HepG2 (cell line): Measurements from ENCODE around the gene MAP2K5. TPM values are rescaled to one million over a fixed set of nuclear protein-coding genes. Genes with fewer than 3 reads are reported as not detected.

Experiments used
- ATAC-seq: fragments of 200-7000 bp; cut with Tn5 transposase; 3 replicates; pipeline ENCODE4 v1.9.1; 2020; ENCODE audit warnings: mild to moderate bottlenecking, moderate library complexity
- BruUV-seq: library from RNA; stranded (reverse); fragments of 400-500 nt; replicated peaks from 2 replicates; lab custom pipeline; 2021; lab: Mats Ljungman, UMichigan
- CTCF ChIA-PET: fragments of 300-600 bp; formaldehyde crosslinking; extraction: SDS; loops from one replicate; lab custom pipeline; 2021; ENCODE audit warnings: low total read pairs, inconsistent platforms, low intra/inter-chr PET ratio; lab: Yijun Ruan, JAX
- POLR2A ChIA-PET: fragments of 350-600 bp; sonication (Branson Sonifier 250); formaldehyde crosslinking; loops from one replicate; lab custom pipeline; 2020; ENCODE audit warnings: antibody characterized with exemption, inconsistent platforms; lab: Yijun Ruan, JAX
- DNase-seq: peaks from one replicate; pipeline ENCODE4 v3.0.0-alpha.2; 2015; ENCODE audit warnings: low spot score
- FAIRE-seq: peaks from 3 replicates; lab custom pipeline; 2011; peaks lifted over from hg19 to GRCh38; lab: Jason Lieb, UNC
- H2AFZ ChIP-seq: one replicate; pipeline ENCODE4 v1.6.1; 2011; ENCODE audit warnings: low read length, inconsistent platforms
- H3K27ac ChIP-seq: fragments of 300-600 bp; 3 replicates; pipeline ENCODE4 v1.8.0; 2011; ENCODE audit warnings: mixed run types, mild to moderate bottlenecking, mixed read lengths, low read length, inconsistent platforms; ENCODE audit not compliant: insufficient read depth; ENCODE audit errors: extremely low read length
- H3K27me3 ChIP-seq, 2 experiments: fragments of 200-600 bp in 1 of 2; 2 replicates in 1 of 2; 3 replicates in 1 of 2; pipeline versions ENCODE4 v1.6.0 to v1.8.0; 2011; ENCODE audit warnings: low read length in 2 of 2, mild to moderate bottlenecking in 2 of 2, moderate library complexity in 2 of 2, inconsistent platforms in 1 of 2; ENCODE audit not compliant: insufficient read depth in 2 of 2, control insufficient read depth in 1 of 2
- H3K36me3 ChIP-seq, 2 experiments: fragments of 200-600 bp in 1 of 2; replicated peaks in 1 of 2; 2 replicates in 1 of 2; 3 replicates in 1 of 2; pipeline versions ENCODE4 v1.5.1 to v1.8.0; 2011; ENCODE audit warnings: low read length in 2 of 2, inconsistent platforms in 1 of 2; ENCODE audit not compliant: insufficient read depth in 2 of 2, control insufficient read depth in 1 of 2
- H3K4me1 ChIP-seq: 2 replicates; pipeline ENCODE4 v1.5.1; 2012; ENCODE audit warnings: low read length, inconsistent platforms; ENCODE audit not compliant: insufficient read depth
- H3K4me2 ChIP-seq: 2 replicates; pipeline ENCODE4 v1.6.0; 2011; ENCODE audit warnings: low read depth, low read length, inconsistent platforms
- H3K4me3 ChIP-seq, 3 experiments: fragments of 200-600 bp in 1 of 3; sonication (generic), shearing (Covaris generic) in 1 of 3; replicated peaks in 1 of 3; 2 replicates each; pipeline ENCODE4 v1.5.1; 2011 to 2016; ENCODE audit warnings: low read length in 3 of 3, inconsistent platforms in 2 of 3, low read depth in 2 of 3, mild to moderate bottlenecking in 2 of 3, control low read depth in 1 of 3, mixed read lengths in 1 of 3; ENCODE audit not compliant: insufficient read depth in 1 of 3
- H3K79me2 ChIP-seq: one replicate; pipeline ENCODE4 v1.6.1; 2011; ENCODE audit warnings: low read length, inconsistent platforms; ENCODE audit not compliant: insufficient read depth
- H3K9ac ChIP-seq: 2 replicates; pipeline ENCODE4 v1.6.0; 2011; ENCODE audit warnings: mild to moderate bottlenecking, low read depth, low read length, inconsistent platforms; ENCODE audit not compliant: insufficient read depth
- H3K9me3 ChIP-seq: 2 replicates; pipeline ENCODE4 v1.5.1; 2012; ENCODE audit warnings: mild to moderate bottlenecking, low read length
- H4K20me1 ChIP-seq: 2 replicates; pipeline ENCODE4 v1.6.0; 2011; ENCODE audit warnings: inconsistent platforms, mild to moderate bottlenecking, low read length, moderate library complexity; ENCODE audit not compliant: insufficient read depth
- CENPT ChIP-seq: sonication (generic); formaldehyde crosslinking; IDR thresholded peaks from 2 replicates; pipeline ENCODE4 v1.8.0; 2022; ENCODE audit warnings: low read depth, mild to moderate bottlenecking, moderate library complexity, missing genetic modification reagents
- HIVEP1 ChIP-seq: sonication (generic); formaldehyde crosslinking; IDR thresholded peaks from 2 replicates; pipeline ENCODE4 v1.4.0; 2020; ENCODE audit warnings: mild to moderate bottlenecking, missing genetic modification reagents
- HMGA1 ChIP-seq: sonication (generic); formaldehyde crosslinking; conservative IDR thresholded peaks from 2 replicates; pipeline ENCODE4 v1.4.0; 2020; ENCODE audit warnings: missing genetic modification reagents
- MIER2 ChIP-seq: IDR thresholded peaks from 2 replicates; pipeline ENCODE4 v1.6.1; 2016; ENCODE audit warnings: missing biosample characterization, missing genetic modification reagents
- MNT ChIP-seq: fragments of 450-650 bp; IDR thresholded peaks from 2 replicates; pipeline ENCODE4 v1.6.1; 2016
- REPIN1 ChIP-seq: sonication (generic); formaldehyde crosslinking; IDR thresholded peaks from 2 replicates; pipeline ENCODE4 v1.8.0; 2022; ENCODE audit warnings: missing genetic modification reagents, low read depth, mild to moderate bottlenecking, borderline replicate concordance
- RNF2 ChIP-seq: fragments of 450-650 bp; conservative IDR thresholded peaks from 2 replicates; pipeline ENCODE4 v1.6.1; 2016; ENCODE audit warnings: low read depth
- ZHX1 ChIP-seq: sonication (generic); formaldehyde crosslinking; IDR thresholded peaks from 2 replicates; pipeline ENCODE4 v1.8.1; 2022; ENCODE audit warnings: low read depth, mild to moderate bottlenecking, missing genetic modification reagents
- ZNF263 ChIP-seq: sonication (generic); formaldehyde crosslinking; IDR thresholded peaks from 2 replicates; pipeline ENCODE4 v1.4.0; 2020; ENCODE audit warnings: missing genetic modification reagents
- ZNF343 ChIP-seq: sonication (generic); formaldehyde crosslinking; IDR thresholded peaks from 2 replicates; pipeline ENCODE4 v1.4.0; 2020; ENCODE audit warnings: mild to moderate bottlenecking, missing genetic modification reagents
- ZNF607 ChIP-seq: sonication (generic); formaldehyde crosslinking; IDR thresholded peaks from 2 replicates; pipeline ENCODE4 v1.5.1; 2020; ENCODE audit warnings: missing genetic modification reagents, mild to moderate bottlenecking, borderline replicate concordance
- ZNF737 ChIP-seq: sonication (generic); formaldehyde crosslinking; IDR thresholded peaks from 2 replicates; pipeline ENCODE4 v1.5.0; 2020; ENCODE audit warnings: missing genetic modification reagents, mild to moderate bottlenecking, borderline replicate concordance
- ZNF850 ChIP-seq: sonication (generic); formaldehyde crosslinking; conservative IDR thresholded peaks from 2 replicates; pipeline ENCODE4 v1.9.0; 2021; ENCODE audit warnings: mild to moderate bottlenecking, missing genetic modification reagents
- WGBS: methylation state at CpG from one replicate; pipeline ENCODE4 v1.1.6; 2017; ENCODE audit warnings: low lambda C conversion rate; 5-methylcytosine and 5-hydroxymethylcytosine counted together
- in situ Hi-C: cut with HindIII; loops from 2 replicates; pipeline ENCODE4 v1.10.0; 2017; ENCODE audit warnings: low pct_unique_long_range_greater_than_20kb; ENCODE audit not compliant: extremely low pct_ligation_motif_present
- intact Hi-C: fragments of 100-400 bp; cut with micrococcal nuclease; formaldehyde crosslinking; loops from one replicate; pipeline ENCODE4 v1.10.0; 2022; ENCODE audit not compliant: unreplicated experiment
- polyA plus RNA-seq, 8 experiments: library from polyadenylated mRNA; depleted of rRNA in 3 of 8; stranded (reverse) in 7 of 8; unstranded in 1 of 8; fragments of >200 nt; fragmentation: Illumina TruSeq in 4 of 8; extraction: Trizol in 4 of 8; gene quantifications; 2 replicates each; pipeline versions ENCODE4 v1.2.1 to v1.2.3, GENCODE V29; 2011 to 2016; ENCODE audit warnings: low read depth in 4 of 8, missing spikeins in 1 of 8, mixed read lengths in 1 of 8; ENCODE audit not compliant: insufficient read depth in 1 of 8
- total RNA-seq, 5 experiments: library from RNA; depleted of rRNA; stranded (reverse); fragments of >200 nt; fragmentation: Illumina TruSeq; extraction: Trizol; gene quantifications; 2 replicates each; pipeline ENCODE4 v1.2.3, GENCODE V29; 2016; ENCODE audit warnings: low read depth in 1 of 5
- TF ChIP-seq, protein P1 (sequence below): sonication (generic); formaldehyde crosslinking; IDR thresholded peaks from 2 replicates; pipeline ENCODE4 v1.4.0; 2020; ENCODE audit warnings: missing genetic modification reagents, borderline replicate concordance
- TF ChIP-seq, protein P2 (sequence below): sonication (generic); formaldehyde crosslinking; conservative IDR thresholded peaks from 2 replicates; pipeline ENCODE4 v1.8.0; 2022; ENCODE audit warnings: mild to moderate bottlenecking, moderate library complexity, missing genetic modification reagents

MAP2K5 gene
- total and polyA plus RNA-seq, 2 of the 13 experiments (the other 11 are each of a cell fraction or from before 2014, with no cell fraction given) = 4.0 to 4.3 TPM

DNA sequence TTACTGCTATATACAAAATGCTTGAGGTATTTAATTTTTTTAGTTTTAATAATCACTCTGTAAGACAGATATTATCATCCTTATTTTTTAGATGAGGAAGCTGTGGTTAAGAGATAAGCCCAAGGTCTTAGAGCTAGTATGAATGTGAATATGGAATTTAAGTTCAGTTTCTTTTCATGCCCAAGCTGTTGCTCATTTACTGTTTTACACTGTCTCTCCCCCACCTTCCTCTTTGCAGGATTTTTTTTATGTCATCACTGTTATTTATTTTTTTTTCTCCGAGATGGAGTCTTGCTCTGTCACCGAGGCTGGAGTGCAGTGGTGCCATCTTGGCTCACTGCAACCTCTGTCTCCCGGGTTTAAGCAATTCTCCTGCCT lies 22.5 kb downstream of the MAP2K5 start:
- Histone ChIP-seq H4K20me1 (no peaks in the 10 kb centered on the region; the same call in 1 of the 2 replicates), H3K27me3 (no peaks in the 10 kb centered on the region), H3K4me2 (no peak overlapping the region), H3K27ac (no peak overlapping the region), H3K4me1 (no peaks in the 10 kb centered on the region), H3K4me3 (no peak overlapping the region), H3K9ac (no peak overlapping the region), H3K9me3 (no peaks in the 10 kb centered on the region), H3K36me3 (no peaks in the 10 kb centered on the region; a peak in 1 of 5 replicates), H2AFZ (no peak overlapping the region), H3K79me2 (no peaks in the 10 kb centered on the region)
- FAIRE-seq (no peak), ATAC-seq (no peak), DNase-seq (no peak)
- CTCF ChIA-PET = no interaction called here
- WGBS = 97% methylated on average over 3 of the region's 3 CpGs
- no TSS peak for BruUV-seq
- POLR2A ChIA-PET = no interaction called here
- in situ Hi-C loops = no loop called here
- intact Hi-C loops = no loop called here
- TF ChIP-seq, protein P1, sequence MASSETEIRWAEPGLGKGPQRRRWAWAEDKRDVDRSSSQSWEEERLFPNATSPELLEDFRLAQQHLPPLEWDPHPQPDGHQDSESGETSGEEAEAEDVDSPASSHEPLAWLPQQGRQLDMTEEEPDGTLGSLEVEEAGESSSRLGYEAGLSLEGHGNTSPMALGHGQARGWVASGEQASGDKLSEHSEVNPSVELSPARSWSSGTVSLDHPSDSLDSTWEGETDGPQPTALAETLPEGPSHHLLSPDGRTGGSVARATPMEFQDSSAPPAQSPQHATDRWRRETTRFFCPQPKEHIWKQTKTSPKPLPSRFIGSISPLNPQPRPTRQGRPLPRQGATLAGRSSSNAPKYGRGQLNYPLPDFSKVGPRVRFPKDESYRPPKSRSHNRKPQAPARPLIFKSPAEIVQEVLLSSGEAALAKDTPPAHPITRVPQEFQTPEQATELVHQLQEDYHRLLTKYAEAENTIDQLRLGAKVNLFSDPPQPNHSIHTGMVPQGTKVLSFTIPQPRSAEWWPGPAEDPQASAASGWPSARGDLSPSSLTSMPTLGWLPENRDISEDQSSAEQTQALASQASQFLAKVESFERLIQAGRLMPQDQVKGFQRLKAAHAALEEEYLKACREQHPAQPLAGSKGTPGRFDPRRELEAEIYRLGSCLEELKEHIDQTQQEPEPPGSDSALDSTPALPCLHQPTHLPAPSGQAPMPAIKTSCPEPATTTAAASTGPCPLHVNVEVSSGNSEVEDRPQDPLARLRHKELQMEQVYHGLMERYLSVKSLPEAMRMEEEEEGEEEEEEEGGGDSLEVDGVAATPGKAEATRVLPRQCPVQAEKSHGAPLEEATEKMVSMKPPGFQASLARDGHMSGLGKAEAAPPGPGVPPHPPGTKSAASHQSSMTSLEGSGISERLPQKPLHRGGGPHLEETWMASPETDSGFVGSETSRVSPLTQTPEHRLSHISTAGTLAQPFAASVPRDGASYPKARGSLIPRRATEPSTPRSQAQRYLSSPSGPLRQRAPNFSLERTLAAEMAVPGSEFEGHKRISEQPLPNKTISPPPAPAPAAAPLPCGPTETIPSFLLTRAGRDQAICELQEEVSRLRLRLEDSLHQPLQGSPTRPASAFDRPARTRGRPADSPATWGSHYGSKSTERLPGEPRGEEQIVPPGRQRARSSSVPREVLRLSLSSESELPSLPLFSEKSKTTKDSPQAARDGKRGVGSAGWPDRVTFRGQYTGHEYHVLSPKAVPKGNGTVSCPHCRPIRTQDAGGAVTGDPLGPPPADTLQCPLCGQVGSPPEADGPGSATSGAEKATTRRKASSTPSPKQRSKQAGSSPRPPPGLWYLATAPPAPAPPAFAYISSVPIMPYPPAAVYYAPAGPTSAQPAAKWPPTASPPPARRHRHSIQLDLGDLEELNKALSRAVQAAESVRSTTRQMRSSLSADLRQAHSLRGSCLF = no peak
- TF ChIP-seq ZNF343 (CRISPR knock-in tag) = no peak
- TF ChIP-seq HIVEP1 = no peak
- TF ChIP-seq REPIN1 (CRISPR knock-in tag) = no peak
- no peak for TF ChIP-seq ZNF607 (CRISPR knock-in tag)
- TF ChIP-seq ZNF263 (CRISPR knock-in tag) = no peak
- no peak for TF ChIP-seq HMGA1 (CRISPR knock-in tag)
- TF ChIP-seq ZHX1 = no peak
- TF ChIP-seq MNT = no peak
- no peak for TF ChIP-seq ZNF737 (CRISPR knock-in tag)
- TF ChIP-seq ZNF850 = no peak
- TF ChIP-seq, protein P2, sequence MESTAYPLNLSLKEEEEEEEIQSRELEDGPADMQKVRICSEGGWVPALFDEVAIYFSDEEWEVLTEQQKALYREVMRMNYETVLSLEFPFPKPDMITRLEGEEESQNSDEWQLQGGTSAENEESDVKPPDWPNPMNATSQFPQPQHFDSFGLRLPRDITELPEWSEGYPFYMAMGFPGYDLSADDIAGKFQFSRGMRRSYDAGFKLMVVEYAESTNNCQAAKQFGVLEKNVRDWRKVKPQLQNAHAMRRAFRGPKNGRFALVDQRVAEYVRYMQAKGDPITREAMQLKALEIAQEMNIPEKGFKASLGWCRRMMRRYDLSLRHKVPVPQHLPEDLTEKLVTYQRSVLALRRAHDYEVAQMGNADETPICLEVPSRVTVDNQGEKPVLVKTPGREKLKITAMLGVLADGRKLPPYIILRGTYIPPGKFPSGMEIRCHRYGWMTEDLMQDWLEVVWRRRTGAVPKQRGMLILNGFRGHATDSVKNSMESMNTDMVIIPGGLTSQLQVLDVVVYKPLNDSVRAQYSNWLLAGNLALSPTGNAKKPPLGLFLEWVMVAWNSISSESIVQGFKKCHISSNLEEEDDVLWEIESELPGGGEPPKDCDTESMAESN = no peak
- TF ChIP-seq CENPT (CRISPR knock-in tag) = no peak
- no peak for TF ChIP-seq RNF2
- no peak for TF ChIP-seq MIER2
